ENCODE data around the gene SATB2.

DNA sequence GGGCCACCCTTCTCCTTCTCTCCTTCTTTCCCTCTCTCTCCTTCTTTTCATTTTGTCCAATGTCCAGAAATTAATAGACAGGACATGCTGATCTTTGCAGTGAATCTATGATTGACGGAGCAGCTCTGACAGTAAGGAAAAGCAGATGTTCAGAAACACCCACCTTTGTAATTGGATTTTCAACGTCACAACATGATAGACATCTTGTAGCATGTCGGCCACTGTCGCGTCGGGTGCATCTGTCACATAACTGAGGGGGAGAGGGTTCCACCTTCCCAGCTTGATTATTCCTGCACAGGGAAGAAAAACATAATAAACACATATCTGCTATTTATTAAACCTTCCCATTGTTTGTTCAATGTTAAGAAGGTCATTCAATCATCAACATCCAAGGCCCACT is 76.2 kb downstream of the SATB2 start:
- TF ChIP-seq GATA2 (IDR thresholded peaks at IDR 0.05; ENCODE audit: low read depth, low read length) = no peak
- no peak for TF ChIP-seq GATA3 (IDR thresholded peaks at IDR 0.05; ENCODE audit: low read depth, low read length)

Data from SH-SY5Y (cell line).